Astrocyte of the cerebellum (primary cell): Measurements from ENCODE around the gene SLC6A8.

Experiments used
- DNase-seq: peaks from one replicate; pipeline ENCODE4 v3.0.0-alpha.2; 2011; ENCODE audit warnings: low read depth
- H3K4me3 ChIP-seq: 2 replicates; pipeline ENCODE4 v1.5.1; 2011; ENCODE audit warnings: mild to moderate bottlenecking, low read depth, low read length, moderate library complexity
- in situ Hi-C: cut with HindIII; loops from 2 replicates; pipeline ENCODE4 v1.10.0; 2017; ENCODE audit warnings: low sequenced_read_pairs
- TF ChIP-seq, protein P1 (sequence below): IDR thresholded peaks from 2 replicates; pipeline ENCODE4 v1.5.1; 2012; ENCODE audit warnings: low read length, low read depth, moderate library complexity, mild to moderate bottlenecking; ENCODE audit errors: missing control alignments

Gene SLC6A8

DNA sequence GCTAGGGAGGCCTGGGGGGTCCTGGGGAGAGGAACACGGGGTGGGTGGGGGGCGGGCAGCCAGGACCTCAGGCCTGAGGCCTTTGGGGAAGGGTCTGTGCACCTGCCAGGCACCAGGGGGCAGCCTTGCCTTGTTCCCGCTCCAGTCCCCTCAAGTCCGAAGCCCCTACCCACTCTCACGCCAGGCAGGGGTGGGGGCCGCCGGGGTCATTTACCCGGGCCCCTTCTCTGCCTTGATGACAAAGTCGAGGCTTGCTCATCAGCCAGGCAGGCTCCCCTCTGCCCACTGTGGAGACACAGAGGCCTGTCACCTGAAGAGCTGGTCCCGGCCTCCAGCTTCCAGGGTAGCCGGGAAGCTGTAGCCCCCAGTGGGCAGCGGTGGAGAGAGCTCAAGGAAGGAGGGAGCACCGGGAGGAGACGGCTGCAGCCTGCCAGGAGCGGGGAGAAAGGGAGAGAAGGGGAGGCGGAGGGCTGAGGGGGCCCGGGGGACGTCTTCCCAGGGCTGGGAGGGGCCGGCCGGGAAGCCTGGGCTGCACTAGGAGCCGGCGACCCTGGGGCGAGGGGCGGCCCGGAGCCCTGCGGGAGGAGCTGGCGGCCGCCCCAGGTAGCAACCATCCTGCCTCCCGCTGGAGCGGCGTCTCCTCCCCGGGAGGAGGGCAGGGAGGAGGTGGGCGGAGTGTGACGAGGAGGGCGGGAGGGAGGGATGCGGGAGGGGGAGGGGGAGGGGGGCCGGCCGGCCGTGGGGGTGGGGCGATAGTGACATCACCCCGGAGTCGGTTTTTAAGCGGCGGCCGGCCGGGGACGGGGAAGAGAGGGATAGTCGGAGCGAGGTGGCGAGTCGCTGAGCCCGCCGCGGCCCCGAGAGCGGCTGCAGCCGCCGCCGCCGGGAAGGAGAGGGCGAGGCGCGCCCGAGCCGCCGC is at the start of gene SLC6A8:
Gene SLC6A8 (plus strand): TSS at position 806 of the 919 bp plus-strand sequence. CDS start 649 bp downstream, outside the sequence.
- H3K4me3 ChIP-seq, result peak within 1 kb of the TSS; percentile 30
- in situ Hi-C loops, result no loop called here
- TF ChIP-seq, protein P1, sequence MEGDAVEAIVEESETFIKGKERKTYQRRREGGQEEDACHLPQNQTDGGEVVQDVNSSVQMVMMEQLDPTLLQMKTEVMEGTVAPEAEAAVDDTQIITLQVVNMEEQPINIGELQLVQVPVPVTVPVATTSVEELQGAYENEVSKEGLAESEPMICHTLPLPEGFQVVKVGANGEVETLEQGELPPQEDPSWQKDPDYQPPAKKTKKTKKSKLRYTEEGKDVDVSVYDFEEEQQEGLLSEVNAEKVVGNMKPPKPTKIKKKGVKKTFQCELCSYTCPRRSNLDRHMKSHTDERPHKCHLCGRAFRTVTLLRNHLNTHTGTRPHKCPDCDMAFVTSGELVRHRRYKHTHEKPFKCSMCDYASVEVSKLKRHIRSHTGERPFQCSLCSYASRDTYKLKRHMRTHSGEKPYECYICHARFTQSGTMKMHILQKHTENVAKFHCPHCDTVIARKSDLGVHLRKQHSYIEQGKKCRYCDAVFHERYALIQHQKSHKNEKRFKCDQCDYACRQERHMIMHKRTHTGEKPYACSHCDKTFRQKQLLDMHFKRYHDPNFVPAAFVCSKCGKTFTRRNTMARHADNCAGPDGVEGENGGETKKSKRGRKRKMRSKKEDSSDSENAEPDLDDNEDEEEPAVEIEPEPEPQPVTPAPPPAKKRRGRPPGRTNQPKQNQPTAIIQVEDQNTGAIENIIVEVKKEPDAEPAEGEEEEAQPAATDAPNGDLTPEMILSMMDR, result peak; percentile 18
- no peak for DNase-seq

DNA sequence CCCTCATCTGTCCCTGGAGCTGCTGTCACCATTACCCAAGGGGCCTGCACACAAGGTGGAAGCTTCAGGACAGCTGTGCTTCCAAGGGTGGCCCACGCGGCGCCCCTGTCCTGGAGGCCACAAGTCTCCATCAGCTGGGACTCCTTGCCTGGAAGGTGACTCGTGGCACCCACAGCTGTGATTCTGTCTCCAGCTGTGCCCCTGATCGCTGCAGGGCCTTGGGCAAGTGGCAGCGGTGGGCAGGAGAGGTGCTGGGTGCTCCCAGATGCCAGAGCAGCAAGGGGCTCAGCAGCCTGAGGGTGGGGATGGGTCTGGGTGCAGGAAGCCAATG is 49.7 kb upstream of the SLC6A8 start:
- no peak for DNase-seq
- in situ Hi-C loops, result no loop called here
- no peak overlapping the region for H3K4me3 ChIP-seq
- TF ChIP-seq, protein P1, result no peak

DNA sequence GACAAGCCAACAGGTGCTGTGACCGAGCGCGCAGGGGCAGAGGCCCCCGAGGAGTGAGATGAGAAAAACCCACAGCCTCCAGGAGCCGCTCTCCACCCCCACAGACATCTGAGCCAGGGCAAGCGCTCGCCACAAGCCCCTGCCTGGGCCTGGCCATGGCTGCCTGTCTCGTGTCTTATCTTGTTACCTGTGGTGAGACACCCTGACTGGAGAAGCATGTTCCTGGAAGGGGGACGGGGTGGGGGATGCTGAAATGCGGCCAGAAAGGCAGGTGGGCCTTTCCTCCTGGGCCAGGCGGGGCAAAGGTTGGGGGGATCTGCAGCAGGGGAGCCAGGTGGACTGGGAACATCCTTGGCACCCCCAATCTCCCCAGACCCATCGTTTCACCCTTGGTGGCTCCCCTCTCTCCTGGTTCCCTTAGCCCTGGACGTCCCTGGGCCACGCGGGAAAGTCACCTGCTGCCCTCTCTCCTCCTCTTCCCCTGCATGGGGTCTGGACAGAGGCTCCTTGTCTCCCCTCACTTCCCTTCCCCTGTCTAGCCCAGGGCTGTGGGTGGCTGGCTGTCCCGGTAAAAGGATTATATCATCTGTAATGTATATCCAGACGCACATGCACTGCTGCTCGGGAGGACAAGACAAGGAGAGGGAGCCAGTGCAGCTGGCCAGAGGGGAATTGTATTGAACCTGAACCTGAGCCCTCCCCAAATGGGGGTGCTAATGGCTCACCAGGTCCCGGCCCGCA is 49.1 kb upstream of the SLC6A8 start:
- in situ Hi-C loops, result no loop called here
- DNase-seq, result no peak
- H3K4me3 ChIP-seq, result no peak overlapping the region
- TF ChIP-seq, protein P1, result no peak

DNA sequence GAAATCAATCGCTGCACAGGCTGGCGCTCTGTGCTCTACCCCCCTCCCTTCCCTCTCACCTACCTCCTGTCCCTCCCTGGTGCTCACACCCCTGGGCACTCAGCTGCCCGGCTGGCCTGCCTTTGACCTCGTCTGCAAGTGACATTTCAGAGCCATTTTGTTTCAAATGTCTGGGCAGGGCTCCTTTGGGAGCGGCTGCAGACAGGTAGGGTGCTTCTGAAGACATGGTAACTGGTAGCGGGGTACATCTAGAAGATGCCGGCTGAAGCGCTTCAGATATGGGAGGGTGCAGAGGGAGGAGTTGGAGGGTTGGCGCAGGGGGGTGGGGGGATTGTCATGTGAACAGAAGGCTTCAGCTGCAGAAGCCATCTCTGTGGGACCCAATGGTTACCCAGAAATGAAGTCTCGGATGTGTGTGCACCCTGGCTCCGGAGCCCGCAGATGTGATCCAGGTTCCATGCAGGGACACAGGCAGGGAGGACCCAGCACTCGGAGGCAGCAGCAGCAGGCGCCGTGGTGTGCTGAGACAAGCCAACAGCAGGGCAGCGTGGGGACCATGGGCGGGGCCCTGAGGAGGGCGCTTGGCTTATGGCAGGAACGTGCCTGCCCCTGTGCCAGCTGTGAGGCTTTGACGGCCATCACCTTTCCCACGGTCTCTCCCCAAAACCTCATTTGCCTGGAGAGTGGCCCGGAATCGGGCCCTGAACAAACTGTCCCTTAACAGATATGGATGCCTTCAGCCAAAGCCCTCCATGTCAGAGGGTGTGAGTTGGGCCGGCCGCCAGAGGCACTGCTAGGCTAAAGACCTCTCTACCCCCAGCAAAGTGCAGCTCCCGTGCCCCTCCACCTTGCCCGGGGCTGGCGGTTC is 48.3 kb upstream of the SLC6A8 start:
- no peak for DNase-seq
- H3K4me3 ChIP-seq, result no peak overlapping the region
- in situ Hi-C loops, result no loop called here
- TF ChIP-seq, protein P1, result no peak

DNA sequence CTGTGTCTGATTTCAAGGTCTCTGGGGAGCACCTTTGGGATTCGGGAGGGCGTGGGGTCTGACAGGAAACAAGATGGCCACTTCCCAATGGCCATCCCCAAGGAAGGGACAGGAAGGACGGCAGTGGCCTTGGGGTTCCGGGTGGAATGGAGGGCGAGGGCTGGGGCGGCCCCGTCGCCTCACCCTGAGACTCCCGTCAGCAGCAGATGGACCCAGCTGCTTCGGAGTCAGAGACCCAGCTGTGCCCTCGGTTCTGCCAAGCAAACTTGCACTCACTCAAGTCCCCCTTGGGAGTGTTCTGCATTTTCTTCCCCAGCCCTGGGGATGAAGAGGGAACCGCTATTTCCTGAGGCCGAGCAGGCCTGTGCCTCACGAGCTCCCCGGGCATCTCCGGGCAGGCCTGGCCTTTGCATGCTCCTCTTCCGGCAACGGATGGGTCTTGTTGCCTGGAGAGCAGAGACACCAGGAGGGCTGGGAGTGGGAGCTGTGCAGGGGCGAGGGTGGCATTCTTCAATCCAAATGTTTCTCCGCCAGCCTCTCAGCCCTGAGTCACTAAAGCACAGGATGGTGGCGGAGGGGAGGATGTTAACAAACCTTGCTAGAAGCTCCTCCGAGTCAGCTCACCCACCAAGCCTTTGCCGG is 47.6 kb upstream of the SLC6A8 start:
- no peak for DNase-seq
- in situ Hi-C loops, result no loop called here
- TF ChIP-seq, protein P1, result no peak
- no peak overlapping the region for H3K4me3 ChIP-seq
